ACC112 (cell line): ENCODE measurements around the gene ADAMTSL1.

ENCODE experiments used
- H2AFZ ChIP-seq: fragments of 200-600 bp; sonication (generic); one replicate; pipeline ENCODE4 v1.6.0; 2017; ENCODE audit warnings: antibody characterized with exemption, low read length; ENCODE audit not compliant: unreplicated experiment
- H3K27ac ChIP-seq: fragments of 200-600 bp; sonication (generic); 2 replicates; pipeline ENCODE4 v1.5.1; 2014; ENCODE audit warnings: low read depth, mild to moderate bottlenecking, antibody characterized with exemption, low read length, moderate library complexity
- H3K27me3 ChIP-seq: fragments of 200-600 bp; sonication (generic); 2 replicates; pipeline ENCODE4 v1.6.1; 2014; ENCODE audit warnings: mild to moderate bottlenecking, antibody characterized with exemption, low read length, moderate library complexity, mixed read lengths; ENCODE audit not compliant: insufficient read depth
- H3K36me3 ChIP-seq: fragments of 200-600 bp; sonication (generic); 2 replicates; pipeline ENCODE4 v1.6.1; 2016; ENCODE audit warnings: mild to moderate bottlenecking, antibody characterized with exemption, low read length, moderate library complexity, mixed read lengths; ENCODE audit not compliant: insufficient read depth
- H3K4me1 ChIP-seq: fragments of 200-600 bp; sonication (generic); one replicate; pipeline ENCODE4 v1.6.1; 2016; ENCODE audit warnings: low read length, mixed read lengths; ENCODE audit not compliant: insufficient read depth, unreplicated experiment, control insufficient read depth
- H3K4me3 ChIP-seq: fragments of 200-600 bp; sonication (generic); 2 replicates; pipeline ENCODE4 v1.5.1; 2014; ENCODE audit warnings: mild to moderate bottlenecking, low read depth, low read length
- H3K79me2 ChIP-seq: fragments of 200-600 bp; sonication (generic); one replicate; pipeline ENCODE4 v1.6.0; 2016; ENCODE audit warnings: low read length; ENCODE audit not compliant: control insufficient read depth, unreplicated experiment, insufficient read depth

ADAMTSL1 gene

DNA sequence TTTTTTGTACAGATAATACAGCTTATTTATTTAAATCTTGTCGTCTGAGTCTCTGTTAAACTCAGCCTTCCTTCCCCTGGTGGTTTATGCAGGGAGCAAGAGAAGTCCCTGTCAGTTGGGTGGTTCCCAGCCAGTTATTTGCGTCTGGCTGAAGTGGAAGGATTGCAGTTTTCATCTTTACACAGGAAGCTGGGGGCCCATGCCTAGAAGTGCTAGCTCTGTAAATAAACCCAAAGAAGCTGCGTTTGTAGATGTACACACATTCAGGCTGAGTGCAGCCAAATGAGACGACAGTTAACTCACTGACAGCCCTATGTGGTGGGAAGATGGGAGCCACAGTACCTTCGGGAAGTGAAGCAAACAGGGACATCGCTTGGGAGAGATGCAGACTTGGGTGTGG, 437.0 kb downstream of the ADAMTSL1 start:
- no peak overlapping the region for H3K4me3 ChIP-seq
- no peak overlapping the region for H3K27ac ChIP-seq
- no peaks in the 10 kb centered on the region for H3K27me3 ChIP-seq
- no peaks in the 10 kb centered on the region for H3K36me3 ChIP-seq
- no peak overlapping the region for H2AFZ ChIP-seq
- peaks cover 17% of the 10 kb centered on the region for H3K4me1 ChIP-seq
- no peaks in the 10 kb centered on the region for H3K79me2 ChIP-seq

DNA sequence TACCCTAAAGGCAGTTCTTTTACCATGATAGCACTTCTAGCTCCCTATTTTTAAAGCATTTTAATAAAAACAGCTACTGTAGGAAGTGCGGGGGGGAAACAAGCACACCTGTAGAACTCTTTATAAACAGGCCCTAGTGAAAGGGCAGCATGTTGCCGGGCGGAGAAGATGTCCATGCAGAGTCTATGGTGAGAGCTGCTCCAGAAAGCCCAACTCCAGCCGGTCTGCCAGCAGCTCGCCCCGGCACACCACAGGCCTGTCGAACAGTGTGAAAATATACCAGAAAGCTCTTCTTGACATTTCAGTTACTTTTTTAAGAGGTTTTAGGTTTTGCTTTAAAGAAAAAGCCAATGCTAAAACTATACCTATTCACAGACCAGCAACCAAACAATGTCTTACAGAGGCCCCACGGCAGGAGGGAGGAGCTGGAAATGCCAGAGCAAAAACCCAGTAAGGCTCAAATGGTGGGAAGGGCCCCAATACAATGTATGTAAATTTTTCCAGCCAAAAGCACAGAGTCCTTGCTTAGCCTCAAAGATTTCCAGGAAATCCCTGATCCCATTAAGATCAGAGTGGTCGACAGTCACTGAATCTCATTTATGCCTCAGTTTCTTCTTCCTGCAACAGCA, 437.9 kb downstream of the ADAMTSL1 start:
- H3K27me3 ChIP-seq = no peaks in the 10 kb centered on the region
- no peaks in the 10 kb centered on the region for H3K36me3 ChIP-seq
- H3K4me3 ChIP-seq = no peak overlapping the region
- H2AFZ ChIP-seq = no peak overlapping the region
- no peak overlapping the region for H3K27ac ChIP-seq
- peaks cover 8% of the 10 kb centered on the region for H3K4me1 ChIP-seq
- H3K79me2 ChIP-seq = no peaks in the 10 kb centered on the region

DNA sequence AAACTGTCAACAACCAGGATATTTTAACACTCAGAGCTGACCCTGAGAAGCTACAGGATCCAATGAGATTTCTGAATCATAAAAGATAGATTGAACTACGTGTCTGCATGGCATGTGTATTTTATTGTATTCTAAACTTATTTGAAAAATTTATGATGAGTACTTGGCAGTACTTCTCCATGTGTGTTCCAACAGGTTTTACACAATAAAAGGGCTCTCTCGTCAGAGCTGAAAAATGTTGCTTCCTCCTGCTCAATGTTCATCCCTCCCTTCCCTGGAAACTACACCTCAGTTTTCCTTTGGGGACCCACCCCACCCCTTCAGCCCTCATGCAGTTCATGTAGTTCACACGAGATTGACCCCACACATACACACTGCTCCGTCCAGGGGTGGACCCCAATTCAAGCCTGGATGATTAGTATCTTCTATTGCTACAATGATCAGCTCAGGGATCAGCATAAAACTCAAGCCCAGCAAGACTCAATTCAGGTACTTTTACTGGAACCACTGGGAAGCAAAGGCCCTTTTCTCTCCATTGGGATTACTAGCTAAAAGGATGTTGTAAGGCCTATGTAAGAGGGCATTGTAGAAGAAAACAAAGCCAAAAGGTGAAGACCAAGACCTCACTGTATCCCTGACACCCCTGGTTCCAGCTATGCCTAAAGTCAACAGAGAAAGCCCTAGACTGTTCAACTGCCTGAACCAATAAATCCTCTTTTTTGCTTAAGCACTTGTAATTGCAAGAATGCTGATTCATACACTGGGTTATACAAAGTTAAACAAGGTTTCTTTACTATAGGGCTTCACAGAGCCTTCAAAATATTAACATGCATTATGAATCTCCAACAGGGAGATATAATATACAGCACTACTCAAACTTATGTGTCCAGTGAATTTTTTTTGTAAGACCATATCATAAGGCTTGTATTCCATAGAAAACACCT, 446.5 kb downstream of the ADAMTSL1 start:
- Histone ChIP-seq H3K4me3 (no peak overlapping the region), H3K36me3 (no peaks in the 10 kb centered on the region), H3K27me3 (no peaks in the 10 kb centered on the region), H3K4me1 (no peaks in the 10 kb centered on the region), H3K79me2 (no peaks in the 10 kb centered on the region), H3K27ac (no peak overlapping the region), H2AFZ (no peak overlapping the region)

DNA sequence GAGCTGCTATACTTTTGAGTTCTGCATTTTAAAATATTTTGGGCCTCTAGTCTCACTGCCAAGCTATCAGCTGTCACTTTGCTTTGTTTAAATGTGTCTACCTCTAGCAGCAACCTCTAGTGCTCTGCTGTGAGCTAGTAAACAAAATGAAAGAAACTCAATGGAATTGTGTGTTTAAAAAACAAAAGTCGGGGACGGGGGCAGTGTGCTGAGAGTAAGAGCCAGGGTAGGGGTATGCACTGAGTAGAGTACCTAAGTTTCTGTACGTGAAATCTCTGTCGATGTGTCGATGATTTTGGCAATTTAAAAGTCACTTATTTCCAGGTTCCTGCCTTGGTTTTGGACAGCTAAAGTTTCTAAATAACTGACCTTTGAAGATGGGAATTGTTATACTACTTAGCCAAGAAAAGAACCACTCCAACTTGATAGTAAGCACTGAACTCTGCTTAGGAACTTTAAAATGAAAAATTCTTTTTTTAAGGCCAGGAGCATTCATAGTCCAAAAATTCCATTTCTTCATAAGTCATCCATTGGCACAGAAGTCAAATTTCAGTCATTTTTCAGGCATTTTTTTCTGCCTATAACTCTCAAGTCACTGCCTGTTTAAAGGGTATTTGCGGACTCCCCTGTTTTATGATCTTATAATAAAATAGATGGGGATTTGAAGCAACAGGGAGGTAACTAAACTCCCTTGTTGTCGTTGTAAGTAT, 447.6 kb downstream of the ADAMTSL1 start:
- Histone ChIP-seq H3K79me2 (no peaks in the 10 kb centered on the region), H3K27ac (no peak overlapping the region), H3K36me3 (no peaks in the 10 kb centered on the region), H3K27me3 (no peaks in the 10 kb centered on the region), H3K4me1 (no peaks in the 10 kb centered on the region), H2AFZ (peak overlapping the region; percentile 67), H3K4me3 (no peak overlapping the region)

DNA sequence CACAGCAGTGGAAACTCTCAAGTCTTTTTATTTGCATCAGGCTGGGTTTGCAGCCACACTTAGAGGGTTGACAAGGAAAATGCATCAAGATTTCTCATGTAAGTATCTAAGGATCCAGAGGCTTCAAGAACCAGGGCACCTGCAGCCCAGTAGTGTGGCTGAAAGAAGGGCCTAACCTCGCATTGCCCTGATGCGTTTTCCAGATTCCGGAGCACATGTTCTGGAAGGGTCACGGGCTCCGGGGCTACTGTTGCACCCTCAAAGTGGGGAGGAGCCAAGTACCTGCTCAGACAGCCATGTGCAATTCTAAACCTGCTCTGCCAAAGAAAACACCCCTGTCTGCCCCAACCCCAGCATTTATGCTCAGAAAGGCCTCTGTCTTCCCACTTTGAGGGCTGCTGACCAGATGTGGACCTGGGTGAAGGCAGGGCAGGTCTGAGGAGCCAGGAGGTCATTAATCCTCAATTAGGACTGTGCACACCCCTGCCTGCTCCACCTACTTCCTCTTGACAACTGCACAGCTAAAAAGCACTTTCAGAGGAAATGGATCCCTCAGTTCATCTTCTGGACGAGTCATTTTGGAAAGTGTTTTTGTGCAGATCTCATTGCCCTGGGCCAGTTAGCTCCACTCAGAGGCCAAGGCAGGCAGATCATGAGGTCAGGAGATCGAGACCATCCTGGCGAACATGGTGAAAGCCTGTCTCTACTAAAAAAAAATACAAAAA, 448.4 kb downstream of the ADAMTSL1 start:
- H3K27ac ChIP-seq = no peak overlapping the region
- H3K4me3 ChIP-seq = no peak overlapping the region
- H2AFZ ChIP-seq = no peak overlapping the region
- H3K79me2 ChIP-seq = no peaks in the 10 kb centered on the region
- H3K4me1 ChIP-seq = no peaks in the 10 kb centered on the region
- H3K36me3 ChIP-seq = no peaks in the 10 kb centered on the region
- H3K27me3 ChIP-seq = no peaks in the 10 kb centered on the region

DNA sequence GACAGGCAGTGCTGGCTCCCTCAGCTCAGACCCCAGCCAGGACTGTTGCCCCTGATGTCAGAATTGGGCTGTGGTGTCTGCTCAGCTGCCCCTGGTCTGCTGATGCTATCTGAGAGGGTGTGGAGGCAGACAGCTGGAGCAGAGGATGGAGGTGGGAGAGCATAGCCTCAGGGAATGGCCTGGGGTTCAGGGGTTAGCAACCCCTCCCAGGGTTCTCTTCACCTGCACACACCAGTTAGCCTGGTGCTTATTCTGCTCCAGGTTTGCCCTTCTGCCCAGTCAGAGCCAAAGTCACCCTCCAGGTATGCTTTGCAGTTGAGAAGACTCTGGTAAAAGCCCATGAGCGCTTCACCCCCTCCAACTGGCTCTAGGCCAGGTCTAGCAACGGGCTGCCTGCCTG, 449.2 kb downstream of the ADAMTSL1 start:
- H3K4me1 ChIP-seq = no peaks in the 10 kb centered on the region
- no peak overlapping the region for H2AFZ ChIP-seq
- no peaks in the 10 kb centered on the region for H3K27me3 ChIP-seq

DNA sequence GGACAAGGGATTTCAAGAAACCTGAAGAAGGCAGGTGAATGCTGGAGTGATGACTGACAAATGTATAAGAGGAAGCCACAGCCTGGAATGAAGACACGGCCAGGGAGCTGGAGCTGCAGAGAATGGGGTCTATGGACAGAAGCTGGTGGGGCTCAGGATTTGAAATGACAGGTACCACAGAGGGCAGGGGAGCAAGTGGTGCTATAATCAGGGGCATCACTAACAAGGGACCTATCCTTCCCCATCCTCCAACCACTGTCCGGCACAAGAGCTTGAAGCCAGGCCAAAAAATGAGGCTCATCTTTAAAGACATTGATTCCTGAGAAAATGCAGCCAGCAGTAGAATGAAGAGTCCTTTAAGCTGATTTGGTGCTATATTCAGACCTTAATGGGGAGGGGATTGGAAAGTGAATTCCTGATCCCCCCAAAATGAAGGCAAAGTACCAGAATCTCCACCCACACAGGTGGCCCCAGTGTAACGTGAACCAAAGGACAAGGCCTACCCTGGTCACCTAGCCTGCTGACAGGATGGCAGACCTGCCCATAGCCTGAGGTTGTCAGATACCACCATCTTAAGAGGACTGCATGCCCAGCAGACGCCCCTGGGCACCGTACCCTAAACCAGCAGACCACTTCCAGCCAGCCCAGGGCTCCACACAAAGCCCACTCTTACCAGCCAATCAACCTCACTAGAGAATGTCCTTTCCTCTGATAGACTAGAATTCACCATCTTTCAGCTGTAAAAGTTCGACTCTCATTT, 449.9 kb downstream of the ADAMTSL1 start:
- Histone ChIP-seq H3K36me3 (no peaks in the 10 kb centered on the region), H3K27ac (no peak overlapping the region), H3K79me2 (no peaks in the 10 kb centered on the region), H2AFZ (no peak overlapping the region), H3K27me3 (no peaks in the 10 kb centered on the region), H3K4me1 (no peaks in the 10 kb centered on the region), H3K4me3 (no peak overlapping the region)

More for the DNA sequence above, 449.2 kb downstream of the ADAMTSL1 start:
- Histone ChIP-seq H3K79me2 (no peaks in the 10 kb centered on the region), H3K36me3 (no peaks in the 10 kb centered on the region), H3K4me3 (no peak overlapping the region), H3K27ac (no peak overlapping the region)

DNA sequence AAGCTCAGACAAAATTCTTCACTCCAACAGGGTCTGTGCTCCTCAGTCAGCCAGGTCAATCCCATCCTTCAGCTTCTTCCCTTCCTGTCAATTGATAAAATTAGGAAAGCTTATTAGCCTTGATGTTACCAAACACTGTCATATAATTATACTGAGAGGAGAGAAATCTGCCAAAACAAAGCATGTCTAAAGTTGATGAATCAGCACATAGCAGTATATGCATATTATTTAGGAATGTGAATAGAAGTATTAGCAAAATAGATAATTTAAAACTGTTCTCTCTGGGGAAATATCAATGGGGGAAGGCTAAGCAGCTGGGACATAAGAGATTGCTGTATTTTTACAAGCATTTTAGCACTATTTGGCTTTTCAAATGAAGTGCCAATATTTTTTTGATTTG, 451.9 kb downstream of the ADAMTSL1 start:
- H3K27me3 ChIP-seq = no peaks in the 10 kb centered on the region
- H3K36me3 ChIP-seq = no peaks in the 10 kb centered on the region
- no peaks in the 10 kb centered on the region for H3K79me2 ChIP-seq
- H3K4me1 ChIP-seq = no peaks in the 10 kb centered on the region
- no peak overlapping the region for H2AFZ ChIP-seq
- H3K27ac ChIP-seq = no peak overlapping the region
- no peak overlapping the region for H3K4me3 ChIP-seq

DNA sequence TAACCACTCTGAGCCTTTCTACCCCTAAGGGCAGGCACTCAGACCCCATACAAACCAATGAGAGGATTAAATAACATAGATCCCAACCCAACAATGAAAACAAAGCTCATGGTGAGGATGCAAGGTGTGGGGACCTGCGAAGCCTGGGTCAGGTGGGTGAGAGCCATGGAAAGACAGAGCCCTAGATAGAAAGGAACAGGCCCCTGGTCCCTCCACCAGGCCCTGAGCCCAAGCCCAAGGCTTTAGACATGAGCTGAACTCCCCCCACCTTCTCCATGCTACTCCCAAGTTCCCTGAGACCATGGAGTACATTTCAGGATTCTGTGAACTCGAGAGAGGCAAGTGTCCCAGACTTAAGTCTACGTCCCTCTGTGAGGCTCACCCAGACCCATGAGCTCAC, 452.6 kb downstream of the ADAMTSL1 start:
- Histone ChIP-seq H3K4me3 (no peak overlapping the region), H3K36me3 (no peaks in the 10 kb centered on the region), H3K27me3 (no peaks in the 10 kb centered on the region), H3K27ac (no peak overlapping the region), H3K79me2 (no peaks in the 10 kb centered on the region), H2AFZ (no peak overlapping the region), H3K4me1 (no peaks in the 10 kb centered on the region)

DNA sequence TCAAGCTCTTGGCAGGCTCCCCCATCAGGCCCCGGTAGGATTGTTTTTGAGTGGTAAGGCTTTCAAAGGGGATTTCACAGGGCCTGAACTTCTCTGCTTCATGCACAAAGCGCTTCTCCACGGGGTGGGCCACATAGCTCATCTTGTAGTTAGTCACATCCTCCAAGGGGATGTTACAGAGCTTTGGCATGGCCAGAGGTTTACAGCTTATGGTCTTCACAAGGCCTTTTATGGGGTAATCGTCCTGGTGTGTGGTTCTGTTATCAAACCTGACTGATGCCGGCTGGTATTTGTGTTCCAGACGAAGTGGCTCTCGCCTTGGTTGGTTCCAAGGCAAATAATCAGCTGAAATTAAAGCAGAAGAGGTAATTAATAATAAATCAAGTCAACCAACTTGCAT, 454.8 kb downstream of the ADAMTSL1 start:
- no peak overlapping the region for H3K27ac ChIP-seq
- H3K4me1 ChIP-seq = no peaks in the 10 kb centered on the region
- H2AFZ ChIP-seq = no peak overlapping the region
- no peaks in the 10 kb centered on the region for H3K36me3 ChIP-seq
- H3K4me3 ChIP-seq = no peak overlapping the region
- no peaks in the 10 kb centered on the region for H3K79me2 ChIP-seq
- H3K27me3 ChIP-seq = no peaks in the 10 kb centered on the region
